ENCODE results near the gene CHST6.

GRCh38 chr16:75446416-75446815, 48.8 kb downstream of the CHST6 start:
- TF ChIP-seq REST (tag by site-specific recombination; IDR thresholded peaks at IDR 0.05) (no peak), HOXD13 (CRISPR knock-in tag; IDR thresholded peaks at IDR 0.05; ENCODE audit: borderline replicate concordance) (no peak), CTCF (tag by site-specific recombination; IDR thresholded peaks at IDR 0.05) (no peak), ZNF211 (tag by site-specific recombination; IDR thresholded peaks at IDR 0.05; ENCODE audit: low read depth) (no peak), ZNF596 (tag by site-specific recombination; IDR thresholded peaks at IDR 0.05) (peak; percentile 29; the same call in 1 of the 2 replicates), MYNN (tag by site-specific recombination; IDR thresholded peaks at IDR 0.05; ENCODE audit: borderline replicate concordance) (no peak), SETDB1 (IDR thresholded peaks at IDR 0.05; ENCODE audit: insufficient read length, low read length) (no peak)
